CD4-positive, alpha-beta T cell treated with Interleukin-6 for 4 hours (primary cell): ENCODE results near the gene SEMA4G.
"Not testable (repeated sequence)": the region's sequence is repeated elsewhere in the genome, so short reads cannot be mapped to it uniquely, and the experiment has no call there.

Experiments
- DNase-seq: peaks from one replicate; pipeline ENCODE4 v3.0.0-alpha.2; 2020; ENCODE audit warnings: mixed read lengths

SEMA4G gene

DNA sequence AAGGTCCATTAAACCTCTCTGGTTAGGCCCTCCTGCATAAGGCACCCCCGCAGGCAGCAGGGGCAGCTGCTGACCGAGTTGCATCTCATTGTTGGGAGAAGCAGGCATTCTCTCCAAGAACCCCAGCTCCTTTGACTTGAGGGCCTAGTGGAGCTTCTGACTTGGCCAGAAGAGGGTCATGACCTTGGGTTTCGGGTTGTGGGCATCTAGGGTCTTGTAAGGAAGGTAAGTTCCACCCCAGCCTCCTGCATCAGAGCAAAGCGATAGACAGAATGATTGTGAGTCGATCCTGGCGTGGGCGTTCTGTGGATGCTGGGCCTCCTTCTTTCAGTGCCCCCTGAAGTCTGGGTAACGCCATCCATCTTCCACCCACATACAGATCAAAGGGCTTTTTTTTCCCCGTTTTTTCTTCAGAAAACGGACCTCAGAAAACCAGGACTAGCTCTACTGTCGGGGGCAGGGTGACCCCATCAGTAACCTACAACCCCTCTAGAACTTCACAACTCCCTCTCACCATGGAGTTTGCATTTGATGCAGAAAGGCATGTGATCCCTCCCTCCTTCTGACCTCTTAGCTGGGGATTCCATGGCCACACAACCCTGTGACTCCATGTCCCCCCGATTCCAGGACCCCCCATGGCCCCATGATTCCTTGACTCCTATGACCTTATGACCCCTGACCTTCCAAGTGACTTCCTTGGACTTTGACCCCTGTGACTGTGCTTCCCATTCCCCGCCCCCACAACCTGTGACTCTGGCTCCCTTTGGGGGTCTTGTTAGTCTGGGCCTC lies 3.0 kb downstream of the SEMA4G start:
- no peak for DNase-seq

DNA sequence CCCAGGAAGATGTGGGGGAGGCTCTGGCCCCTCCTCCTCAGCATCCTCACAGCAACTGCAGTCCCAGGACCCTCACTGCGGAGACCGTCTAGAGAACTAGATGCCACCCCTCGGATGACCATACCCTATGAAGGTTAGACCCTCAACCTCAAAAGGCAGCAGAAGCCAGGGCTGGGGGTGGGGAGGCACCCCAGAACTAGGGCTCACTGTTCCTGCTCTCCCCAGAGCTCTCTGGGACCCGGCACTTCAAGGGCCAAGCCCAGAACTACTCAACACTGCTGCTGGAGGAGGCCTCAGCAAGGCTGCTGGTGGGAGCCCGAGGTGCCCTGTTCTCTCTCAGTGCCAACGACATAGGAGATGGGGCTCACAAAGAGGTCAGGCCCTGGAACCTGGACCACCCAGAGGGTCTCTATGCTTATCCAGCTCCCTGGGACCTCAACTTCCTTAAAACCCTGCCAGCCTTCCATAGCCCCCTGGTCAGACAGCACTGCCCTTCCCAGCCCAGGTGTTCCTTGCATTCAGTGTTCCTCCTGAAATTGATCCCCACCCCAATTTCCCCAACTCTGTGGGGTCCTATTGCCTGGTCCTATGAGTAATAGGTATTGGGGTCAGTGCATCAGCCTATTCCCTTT lies 3.7 kb downstream of the SEMA4G start:
- no peak for DNase-seq

DNA sequence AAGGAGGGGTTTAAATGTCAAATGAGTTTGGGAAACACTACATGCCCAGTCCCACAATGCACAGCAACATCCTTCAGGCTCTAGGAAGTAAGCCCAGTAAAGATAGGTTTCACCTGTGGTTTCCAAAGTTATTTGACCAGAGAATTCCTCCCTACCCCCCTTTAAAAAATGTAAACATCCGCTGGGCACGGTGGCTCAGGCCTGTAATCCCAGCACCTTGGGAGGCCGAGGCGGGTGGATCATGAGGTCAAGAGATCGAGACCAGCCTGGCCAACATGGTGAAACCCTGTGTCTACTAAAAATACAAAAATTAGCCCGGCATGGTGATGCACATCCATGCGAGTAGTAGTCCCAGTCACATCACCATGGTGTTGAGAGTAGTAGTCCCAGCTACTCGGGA lies 6.1 kb downstream of the SEMA4G start:
- not testable (repeated sequence) for DNase-seq

DNA sequence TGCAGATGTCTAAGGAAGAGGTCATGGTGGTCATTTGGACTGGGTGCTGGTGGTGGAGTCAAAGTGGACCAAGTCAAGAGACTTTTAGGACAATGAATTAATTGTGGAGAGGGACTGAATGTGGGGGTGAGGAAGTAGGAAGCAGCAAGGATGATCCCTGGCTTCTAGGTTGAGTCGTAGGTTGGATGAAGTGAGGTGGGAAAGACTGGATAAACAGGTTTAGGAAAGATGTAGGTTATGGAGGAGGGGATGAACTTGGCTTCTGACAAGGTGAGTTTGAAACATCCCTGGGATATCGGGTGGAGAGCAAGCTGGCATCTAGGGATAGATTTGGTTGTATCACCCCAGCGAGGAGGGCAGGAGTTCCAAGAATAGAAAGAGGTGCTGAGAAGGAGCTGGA lies 7.6 kb downstream of the SEMA4G start:
- DNase-seq: no peak

DNA sequence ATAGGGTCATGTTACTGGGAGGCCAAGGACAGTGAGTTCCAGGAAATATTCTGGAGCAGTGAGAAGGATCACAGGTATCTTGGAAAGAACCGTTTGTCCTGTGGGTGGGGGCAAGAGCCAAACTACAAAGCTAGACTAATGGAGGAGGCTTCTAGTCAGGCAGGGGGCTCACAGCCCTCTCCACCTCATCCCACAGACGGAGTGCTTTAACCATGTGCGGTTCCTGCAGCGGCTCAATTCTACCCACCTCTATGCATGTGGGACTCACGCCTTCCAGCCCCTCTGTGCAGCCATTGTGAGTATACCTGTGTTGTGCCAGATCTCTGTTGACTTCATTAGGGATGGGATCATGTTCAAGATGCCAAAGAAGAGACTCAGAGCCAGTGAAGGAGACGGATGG lies 8.1 kb downstream of the SEMA4G start:
- DNase-seq: no peak

DNA sequence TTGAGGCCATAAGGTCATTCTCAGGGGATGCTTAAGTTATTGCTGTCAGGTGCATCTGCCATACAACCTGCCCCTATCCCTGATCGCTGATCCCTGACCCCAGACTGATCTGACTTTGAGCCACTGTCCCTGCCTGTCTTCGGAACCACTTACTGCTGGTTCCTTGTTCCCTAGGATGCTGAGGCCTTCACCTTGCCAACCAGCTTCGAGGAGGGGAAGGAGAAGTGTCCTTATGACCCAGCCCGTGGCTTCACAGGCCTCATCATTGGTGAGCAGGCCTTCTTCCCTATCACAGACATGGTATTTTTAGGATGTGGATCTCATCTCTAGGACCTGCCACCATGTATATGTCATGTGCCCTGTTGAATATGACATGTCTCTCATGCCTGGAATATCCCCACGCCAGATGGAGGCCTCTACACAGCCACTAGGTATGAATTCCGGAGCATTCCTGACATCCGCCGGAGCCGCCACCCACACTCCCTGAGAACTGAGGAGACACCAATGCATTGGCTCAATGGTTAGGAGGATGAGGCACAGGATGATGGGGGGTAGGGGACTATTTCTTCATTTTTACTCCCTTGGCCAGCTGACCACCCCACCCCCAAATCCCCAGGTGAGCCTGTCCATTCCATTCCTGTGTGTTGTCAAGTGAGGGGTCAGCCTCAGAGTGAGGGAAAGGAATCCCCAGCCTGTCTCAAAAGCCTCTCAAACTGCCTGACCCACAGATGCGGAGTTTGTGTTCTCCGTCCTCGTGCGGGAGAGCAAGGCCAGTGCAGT lies 9.0 kb downstream of the SEMA4G start:
- DNase-seq: no peak

DNA sequence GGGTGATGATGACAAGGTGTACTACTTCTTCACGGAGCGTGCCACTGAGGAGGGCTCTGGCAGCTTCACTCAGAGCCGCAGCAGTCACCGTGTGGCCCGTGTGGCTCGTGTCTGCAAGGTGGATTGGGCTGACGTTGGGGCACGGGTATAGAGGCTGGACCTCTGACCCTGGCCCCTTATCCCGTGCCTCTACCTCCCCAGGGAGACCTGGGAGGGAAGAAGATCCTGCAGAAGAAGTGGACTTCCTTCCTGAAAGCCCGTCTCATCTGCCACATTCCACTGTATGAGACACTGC lies 9.5 kb downstream of the SEMA4G start:
- no peak for DNase-seq

DNA sequence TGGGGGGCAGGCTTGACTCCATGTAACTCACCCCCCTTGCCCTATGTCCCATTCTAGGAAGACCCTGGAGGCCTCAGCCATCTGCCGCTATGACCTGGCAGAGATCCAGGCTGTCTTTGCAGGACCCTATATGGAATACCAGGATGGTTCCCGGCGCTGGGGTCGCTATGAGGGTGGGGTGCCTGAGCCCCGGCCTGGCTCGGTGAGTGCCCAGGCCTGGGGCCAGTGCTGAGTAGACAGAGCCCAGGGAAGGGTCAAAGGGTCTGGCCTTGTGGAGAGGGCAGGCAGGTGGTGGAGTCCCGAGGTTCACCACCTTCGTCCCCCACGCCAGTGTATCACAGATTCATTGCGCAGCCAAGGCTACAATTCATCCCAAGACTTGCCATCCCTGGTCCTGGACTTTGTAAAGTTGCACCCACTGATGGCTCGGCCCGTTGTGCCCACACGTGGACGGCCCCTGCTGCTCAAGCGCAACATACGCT lies 10.5 kb downstream of the SEMA4G start:
- DNase-seq: no peak

DNA sequence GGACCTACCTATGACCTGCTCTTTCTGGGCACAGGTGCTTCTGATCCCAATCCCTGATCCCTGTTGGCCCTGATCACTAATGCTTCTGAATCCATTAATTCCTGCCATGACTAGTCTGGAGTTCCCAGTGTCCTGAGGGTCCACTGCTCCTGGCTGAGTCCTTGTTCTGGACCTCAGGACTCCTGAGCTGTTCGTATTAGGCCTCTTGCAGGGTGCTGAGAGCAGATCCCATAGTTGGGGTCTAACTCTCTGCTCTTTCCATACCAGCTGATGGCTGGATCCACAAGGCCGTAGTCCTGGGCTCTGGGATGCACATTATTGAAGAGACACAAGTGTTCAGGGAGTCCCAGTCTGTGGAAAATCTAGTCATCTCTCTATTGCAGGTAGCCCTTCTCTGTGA lies 11.0 kb downstream of the SEMA4G start:
- no peak for DNase-seq

DNA sequence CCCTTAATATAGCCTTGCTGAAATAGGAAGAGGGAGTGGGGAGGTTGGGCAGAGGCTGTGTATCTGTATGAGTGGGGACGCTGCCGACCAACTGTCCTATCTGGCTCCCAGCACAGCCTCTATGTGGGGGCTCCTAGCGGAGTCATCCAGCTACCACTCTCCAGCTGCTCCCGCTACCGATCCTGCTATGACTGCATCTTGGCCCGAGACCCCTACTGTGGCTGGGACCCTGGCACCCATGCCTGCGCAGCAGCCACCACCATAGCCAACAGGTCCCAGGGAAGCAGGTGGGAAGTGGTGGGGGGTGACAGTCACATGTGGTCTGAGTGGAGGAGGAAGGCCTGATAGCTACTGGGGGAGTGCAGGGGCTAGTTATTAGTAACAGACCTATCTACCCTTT lies 11.4 kb downstream of the SEMA4G start:
- no peak for DNase-seq

DNA sequence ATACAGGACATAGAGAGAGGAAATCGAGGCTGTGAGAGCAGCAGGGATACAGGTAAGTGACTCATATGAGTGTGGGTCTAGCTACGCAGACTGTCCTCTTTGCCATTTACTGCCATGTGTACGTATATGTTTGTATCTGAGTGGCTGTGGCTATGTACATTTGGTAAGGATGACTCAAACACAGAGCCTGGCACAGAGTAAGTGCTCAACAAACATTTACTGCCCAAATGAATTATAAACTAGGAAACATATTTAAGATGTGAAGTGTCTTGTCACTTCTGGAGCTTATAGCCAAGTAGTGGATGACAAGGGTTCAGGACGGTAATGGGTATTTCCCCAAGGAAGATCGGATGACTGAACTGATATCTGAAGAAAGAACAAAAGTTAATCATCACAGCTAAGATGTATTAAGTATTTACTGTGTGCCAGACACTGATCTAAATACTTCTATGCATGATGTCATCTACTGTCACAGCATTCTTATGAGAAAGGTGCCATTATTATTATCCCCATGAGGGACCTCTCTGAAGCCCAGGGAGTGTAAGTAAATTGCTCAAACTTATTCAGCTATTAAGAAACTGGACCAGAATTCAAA lies 12.0 kb downstream of the SEMA4G start:
- no peak for DNase-seq

DNA sequence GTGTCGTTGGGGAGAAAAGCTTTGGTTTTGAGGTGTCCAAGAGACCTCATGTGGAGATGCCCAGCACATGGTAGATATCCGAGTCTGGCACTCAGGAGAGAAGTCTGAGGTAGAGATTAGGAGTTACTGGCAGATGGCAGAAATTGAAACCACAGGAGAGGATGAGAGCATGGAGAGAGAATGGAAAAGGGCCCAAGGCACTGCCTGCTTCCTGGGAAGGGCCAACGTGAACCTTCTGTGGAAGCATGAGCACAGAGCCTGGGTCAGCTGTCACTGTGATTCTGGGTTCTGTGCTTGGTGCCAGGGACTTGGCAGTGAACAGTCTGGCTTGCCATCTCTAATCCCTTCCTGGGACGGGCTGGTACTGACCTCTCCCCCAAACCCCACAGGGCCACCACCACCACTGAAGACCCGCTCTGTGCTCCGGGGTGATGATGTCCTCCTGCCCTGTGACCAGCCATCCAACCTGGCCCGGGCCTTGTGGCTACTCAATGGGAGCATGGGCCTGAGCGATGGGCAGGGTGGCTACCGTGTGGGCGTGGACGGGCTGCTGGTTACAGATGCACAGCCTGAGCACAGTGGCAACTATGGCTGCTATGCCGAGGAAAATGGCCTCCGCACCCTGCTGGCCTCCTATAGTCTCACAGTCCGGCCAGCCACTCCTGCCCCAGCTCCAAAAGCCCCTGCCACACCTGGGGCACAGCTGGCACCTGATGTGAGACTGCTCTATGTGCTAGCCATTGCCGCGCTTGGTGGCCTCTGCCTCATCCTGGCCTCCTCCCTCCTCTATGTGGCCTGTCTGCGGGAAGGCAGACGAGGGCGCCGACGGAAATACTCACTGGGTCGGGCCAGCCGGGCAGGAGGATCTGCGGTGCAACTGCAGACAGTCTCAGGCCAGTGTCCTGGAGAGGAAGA lies 13.9 kb downstream of the SEMA4G start:
- no peak for DNase-seq

DNA sequence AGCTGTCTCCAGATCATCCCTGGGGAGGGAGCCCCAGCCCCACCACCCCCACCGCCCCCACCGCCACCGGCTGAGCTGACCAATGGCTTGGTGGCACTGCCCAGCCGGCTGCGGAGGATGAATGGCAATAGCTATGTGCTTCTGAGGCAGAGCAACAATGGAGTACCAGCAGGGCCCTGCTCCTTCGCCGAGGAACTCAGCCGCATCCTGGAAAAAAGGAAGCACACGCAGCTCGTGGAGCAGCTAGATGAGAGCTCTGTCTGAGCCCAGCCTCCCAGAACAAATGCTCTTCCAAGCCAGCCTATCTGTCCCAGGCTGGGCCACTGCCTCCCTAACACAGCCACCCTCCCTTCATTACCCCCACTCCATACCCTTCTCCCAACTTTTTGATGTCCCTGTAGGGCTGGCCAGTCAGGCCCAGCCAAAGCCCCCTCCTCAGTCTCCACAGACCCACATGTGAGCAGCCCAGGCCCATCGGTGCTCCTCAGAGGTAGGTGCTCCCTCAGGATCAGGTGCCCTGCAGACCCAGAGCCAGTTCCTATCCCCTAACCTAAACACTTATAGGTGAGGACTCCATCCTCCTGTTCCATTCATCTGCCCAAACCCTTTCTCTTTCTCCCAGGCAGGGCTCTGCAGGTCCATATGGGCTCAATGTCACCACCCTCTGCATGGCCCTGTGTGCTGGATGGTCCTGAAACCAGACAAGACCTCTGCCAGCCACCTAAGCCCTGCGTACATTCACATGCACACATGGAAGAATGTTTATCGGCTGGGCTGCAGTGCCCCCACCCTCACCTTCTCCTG lies 14.8 kb downstream of the SEMA4G start:
- DNase-seq: no peak

DNA sequence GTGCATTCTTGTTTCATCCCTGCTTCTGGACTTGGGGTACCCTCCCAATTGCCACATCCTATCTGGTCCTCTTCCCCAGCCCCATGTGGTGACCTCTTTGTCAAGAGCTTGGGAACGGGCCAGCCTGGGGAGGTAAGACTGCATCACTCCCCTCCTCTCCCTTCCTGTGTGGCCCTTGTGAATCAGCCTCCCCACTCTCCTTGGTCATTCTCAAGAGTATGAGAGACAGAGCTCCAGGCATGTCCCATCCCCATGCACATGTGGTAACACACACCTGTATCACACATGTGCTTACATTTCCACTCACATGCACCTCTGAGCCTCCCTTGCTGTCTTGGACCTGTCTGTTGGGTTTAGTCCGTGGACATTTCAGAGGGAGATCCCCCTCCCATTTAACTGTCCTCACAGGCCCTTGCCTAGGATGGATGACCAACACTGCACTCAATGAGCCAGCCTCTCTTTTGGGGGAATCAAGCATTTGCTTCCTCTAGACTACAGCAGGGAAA lies 15.4 kb downstream of the SEMA4G start:
- DNase-seq: no peak

DNA sequence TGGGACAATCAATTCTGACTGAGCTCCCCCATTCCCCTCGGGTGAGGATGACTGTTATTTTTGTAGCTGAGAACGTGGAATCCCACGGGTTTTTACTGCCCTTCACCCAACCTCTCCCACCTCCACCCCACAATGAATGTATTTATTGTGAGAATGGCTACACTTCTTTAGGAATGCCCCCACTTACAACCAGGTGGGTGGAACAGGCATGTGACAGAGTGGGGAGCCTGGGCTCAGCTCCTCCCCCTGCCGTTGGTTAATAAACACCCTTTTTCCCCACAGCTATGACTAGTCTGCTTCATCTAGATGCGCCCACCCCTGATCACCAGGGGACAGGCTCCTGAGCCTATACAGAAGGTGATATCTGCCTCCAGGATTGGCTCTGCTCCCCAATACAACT lies 16.0 kb downstream of the SEMA4G start:
- no peak for DNase-seq

DNA sequence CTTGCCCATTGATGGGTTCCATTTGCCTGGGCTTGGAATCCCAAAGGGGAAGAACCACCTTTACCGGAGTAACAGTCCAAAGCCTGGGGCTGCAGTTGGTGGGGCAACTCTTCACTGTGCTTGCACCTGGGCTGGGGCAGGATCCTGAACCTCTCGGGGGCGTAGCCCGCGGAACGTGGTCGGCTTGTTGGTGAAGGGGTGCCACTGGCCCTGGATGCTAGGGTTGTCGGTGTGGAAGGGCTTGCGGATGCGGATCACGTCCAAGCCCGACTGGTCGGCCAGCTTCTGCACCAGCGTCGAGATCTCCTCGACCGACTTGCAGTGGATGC lies 17.3 kb downstream of the SEMA4G start:
- no peak for DNase-seq

DNA sequence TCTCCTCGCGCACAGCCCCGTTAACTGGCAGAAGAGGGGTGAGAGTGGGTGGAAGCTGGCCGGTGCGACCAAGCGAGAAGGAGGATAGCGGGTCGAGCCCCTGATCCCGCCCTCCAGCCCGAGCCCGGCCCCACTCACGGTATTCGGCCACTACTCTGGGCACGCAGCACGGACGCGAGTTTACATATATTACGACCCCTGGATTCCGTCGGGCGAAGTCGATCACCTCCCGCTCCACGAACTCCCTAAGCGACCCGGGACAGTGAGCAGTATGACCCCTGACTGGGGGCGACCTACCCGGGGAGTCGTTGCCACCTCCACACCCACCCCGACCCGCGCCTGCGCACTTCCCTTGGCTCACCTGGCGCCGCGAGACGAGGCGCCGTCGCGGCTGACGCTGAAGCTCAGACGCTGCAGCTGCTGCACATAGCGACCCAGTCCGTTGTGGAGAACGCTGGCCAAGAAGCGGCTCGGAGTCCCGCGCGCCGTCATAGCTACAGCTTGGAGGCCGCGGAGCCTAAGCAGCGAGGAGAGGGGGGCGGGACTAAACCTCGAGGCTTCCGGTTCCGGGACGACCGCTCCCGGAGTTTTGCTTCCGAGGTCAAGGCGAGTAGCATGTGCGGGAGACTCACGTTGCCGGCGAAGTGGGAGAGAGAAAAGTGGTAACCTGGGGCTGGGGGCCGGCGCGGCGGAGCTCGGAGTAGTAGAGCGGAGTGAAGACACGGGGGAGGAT lies 17.8 kb downstream of the SEMA4G start, which contains the start of the genes MRPL43 and TWNK:
Gene MRPL43, minus strand, starts transcription at position 546 of the 733 bp plus-strand sequence. Its CDS starts 54 bp downstream, at position 492.
Gene TWNK, plus strand, starts transcription at position 592 of the 733 bp plus-strand sequence. CDS start 668 bp downstream, outside the sequence.
- DNase-seq: peak; percentile 88

DNA sequence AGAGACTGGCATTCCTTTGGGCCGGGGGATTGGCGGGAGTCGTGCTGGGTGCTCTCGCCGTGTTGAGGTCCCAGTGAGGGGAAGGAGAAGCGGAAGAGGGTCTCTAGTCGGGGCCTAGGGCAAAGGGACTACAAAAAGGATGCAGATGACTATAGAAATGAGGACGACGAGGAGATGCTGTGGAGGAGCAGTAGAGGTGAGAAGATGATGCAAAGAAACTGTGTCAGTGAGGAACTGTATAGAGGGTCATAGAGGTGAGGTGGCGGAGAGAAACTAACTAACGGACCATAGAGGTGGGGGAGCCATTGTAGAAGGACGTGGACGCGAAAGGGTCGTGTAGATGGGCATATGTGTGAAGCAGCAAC lies 18.4 kb downstream of the SEMA4G start:
- DNase-seq: no peak

DNA sequence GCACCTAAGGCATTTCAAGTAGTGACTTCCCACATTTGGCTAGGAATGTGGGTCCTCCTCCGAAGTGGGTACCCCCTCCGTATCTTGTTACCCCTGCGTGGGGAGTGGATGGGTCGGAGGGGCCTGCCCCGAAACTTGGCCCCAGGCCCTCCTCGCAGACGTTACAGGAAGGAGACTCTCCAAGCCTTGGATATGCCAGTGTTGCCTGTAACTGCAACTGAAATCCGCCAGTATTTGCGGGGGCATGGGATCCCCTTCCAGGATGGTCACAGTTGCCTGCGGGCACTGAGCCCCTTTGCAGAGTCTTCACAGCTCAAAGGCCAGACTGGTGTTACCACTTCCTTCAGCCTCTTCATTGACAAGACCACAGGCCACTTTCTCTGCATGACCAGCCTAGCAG lies 18.9 kb downstream of the SEMA4G start:
- no peak for DNase-seq

DNA sequence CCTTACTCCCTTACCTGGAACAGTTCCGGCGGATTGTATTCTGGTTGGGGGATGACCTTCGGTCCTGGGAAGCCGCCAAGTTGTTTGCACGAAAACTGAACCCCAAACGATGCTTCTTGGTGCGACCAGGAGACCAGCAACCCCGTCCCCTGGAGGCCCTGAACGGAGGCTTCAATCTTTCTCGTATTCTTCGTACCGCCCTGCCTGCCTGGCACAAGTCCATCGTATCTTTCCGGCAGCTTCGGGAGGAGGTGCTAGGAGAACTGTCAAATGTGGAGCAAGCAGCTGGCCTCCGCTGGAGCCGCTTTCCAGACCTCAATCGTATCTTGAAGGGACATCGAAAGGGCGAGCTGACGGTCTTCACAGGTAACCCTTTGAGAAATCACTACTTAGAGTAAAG lies 19.8 kb downstream of the SEMA4G start:
- DNase-seq: no peak
